ENCODE measurements around the gene CABLES2. TPM values are rescaled to one million over a fixed set of nuclear protein-coding genes. Genes with fewer than 3 reads are reported as not detected.
A peak's percentile ranks its signal among the peaks of the same experiment; 100 is the strongest.

Gene CABLES2
- total RNA-seq, 1 donor from 2014 or later, result 8.1 TPM

DNA sequence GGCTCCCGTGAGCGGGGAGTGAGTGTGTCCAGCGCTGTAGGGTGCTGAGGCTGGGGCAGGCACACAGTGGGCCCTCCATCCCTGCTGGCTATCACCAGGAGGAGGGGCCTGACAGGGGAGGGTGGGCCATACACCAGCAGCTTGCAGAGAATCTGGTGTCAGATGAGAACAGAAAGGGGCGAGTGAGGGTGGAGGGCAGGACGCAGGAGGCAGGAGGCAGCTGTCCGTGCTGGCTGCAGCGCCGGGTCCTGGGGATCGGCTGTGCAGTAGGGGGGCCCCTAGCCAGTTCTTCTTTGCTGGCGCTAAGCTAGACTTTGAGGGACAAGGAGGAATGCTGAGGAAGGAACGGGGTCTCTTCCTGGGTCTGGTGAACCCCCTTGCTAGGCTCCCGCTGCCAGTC is 1.6 kb upstream of the CABLES2 start:
- Mint-ChIP-seq H3K27ac (no peak overlapping the region), H3K36me3 (peaks cover 3% of the 10 kb centered on the region), H3K4me1 (peaks cover 15% of the 10 kb centered on the region), H3K27me3 (ENCODE audit: insufficient read depth, low read depth) (peaks cover 8% of the 10 kb centered on the region), H3K4me3 (no peak overlapping the region), H3K9me3 (no peaks in the 10 kb centered on the region)
- H3K4me3 ChIP-seq, result no peak overlapping the region
- H3K9me3 ChIP-seq (ENCODE audit: low read depth), result no peaks in the 10 kb centered on the region
- H2AFZ ChIP-seq (replicated peaks), result no peak overlapping the region
- H3K27me3 ChIP-seq, result peaks cover 27% of the 10 kb centered on the region
- H3K4me1 ChIP-seq, result peaks cover 13% of the 10 kb centered on the region
- H3K9ac ChIP-seq, result no peak overlapping the region
- H3K36me3 ChIP-seq, result no peaks in the 10 kb centered on the region
- peaks cover 7% of the 10 kb centered on the region for H3F3A ChIP-seq (ENCODE audit: low read depth)
- H3K4me2 ChIP-seq, result no peak overlapping the region
- TF ChIP-seq EZH2 (IDR thresholded peaks at IDR 0.05) (no peak), CTCF (IDR thresholded peaks at IDR 0.05) (no peak), EZH2phosphoT487 (IDR thresholded peaks at IDR 0.05) (no peak)
- H3K27ac ChIP-seq, result no peak overlapping the region
- no peak for DNase-seq (ENCODE audit: low spot score)
- peaks cover 26% of the 10 kb centered on the region for H4K20me1 ChIP-seq (ENCODE audit: low read depth)
- no peaks in the 10 kb centered on the region for H3K79me2 ChIP-seq (ENCODE audit: low read depth)

- no peaks in the 10 kb centered on the region for H3K36me3 ChIP-seq
- no peaks in the 10 kb centered on the region for H3K9me3 Mint-ChIP-seq
- H3K27me3 ChIP-seq, result peaks cover 27% of the 10 kb centered on the region
- peaks cover 3% of the 10 kb centered on the region for H3K36me3 Mint-ChIP-seq
- H3K9ac ChIP-seq, result no peak overlapping the region
- peaks cover 7% of the 10 kb centered on the region for H3F3A ChIP-seq (ENCODE audit: low read depth)
- peaks cover 26% of the 10 kb centered on the region for H4K20me1 ChIP-seq (ENCODE audit: low read depth)
- no peaks in the 10 kb centered on the region for H3K79me2 ChIP-seq (ENCODE audit: low read depth)
- H3K4me1 ChIP-seq, result peaks cover 13% of the 10 kb centered on the region
- no peak overlapping the region for H2AFZ ChIP-seq (replicated peaks)
- H3K9me3 ChIP-seq (ENCODE audit: low read depth), result no peaks in the 10 kb centered on the region
- H3K4me3 Mint-ChIP-seq, result peak overlapping the region; percentile 83
- no peak overlapping the region for H3K27ac ChIP-seq
- H3K27me3 Mint-ChIP-seq (ENCODE audit: insufficient read depth, low read depth), result peaks cover 8% of the 10 kb centered on the region
- no peak for DNase-seq (ENCODE audit: low spot score)
- no peak for TF ChIP-seq EZH2phosphoT487 (IDR thresholded peaks at IDR 0.05)
- TF ChIP-seq CTCF (IDR thresholded peaks at IDR 0.05), result no peak
- no peak for TF ChIP-seq EZH2 (IDR thresholded peaks at IDR 0.05)
- H3K4me1 Mint-ChIP-seq, result peaks cover 15% of the 10 kb centered on the region
- no peak overlapping the region for H3K4me2 ChIP-seq
- no peak overlapping the region for H3K27ac Mint-ChIP-seq
- H3K4me3 ChIP-seq, result no peak overlapping the region
Measured at GRCh38 chr20:62408055-62408454, 970 bp upstream of the CABLES2 start.

DNA sequence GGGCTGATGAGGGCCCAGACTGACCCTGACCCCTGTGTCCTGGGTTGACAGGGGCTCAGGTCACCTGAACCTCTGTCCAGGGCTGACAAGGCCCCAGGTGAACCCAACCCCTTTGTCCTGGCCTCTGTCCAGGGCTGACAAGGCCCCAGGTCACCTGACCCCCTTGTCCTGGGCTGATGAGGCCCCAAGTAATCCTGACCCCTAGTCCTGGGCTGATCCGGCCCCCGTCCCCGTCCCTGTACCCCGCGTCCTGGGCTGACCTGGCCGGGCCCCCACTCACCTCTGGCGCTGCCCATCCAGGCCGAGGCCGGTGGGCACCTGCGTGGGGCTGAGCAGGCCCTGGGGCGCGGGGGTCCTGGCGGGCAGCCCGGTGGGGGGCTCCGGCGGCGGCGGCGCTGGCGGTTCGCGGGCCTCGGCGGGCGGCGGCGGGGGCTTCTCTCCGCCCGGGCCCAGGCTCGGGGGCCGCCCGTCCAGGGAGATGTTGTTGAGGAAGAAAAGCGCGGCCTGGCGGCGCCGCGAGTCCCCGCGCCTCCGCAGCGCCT is 379 bp downstream of the CABLES2 start:
- Mint-ChIP-seq H3K9me3 (no peaks in the 10 kb centered on the region), H3K36me3 (peaks cover 3% of the 10 kb centered on the region), H3K4me3 (peak overlapping the region; percentile 87), H3K27me3 (ENCODE audit: insufficient read depth, low read depth) (peaks cover 8% of the 10 kb centered on the region), H3K4me1 (peaks cover 15% of the 10 kb centered on the region), H3K27ac (no peak overlapping the region)
- peaks cover 7% of the 10 kb centered on the region for H3F3A ChIP-seq (ENCODE audit: low read depth)
- peaks cover 27% of the 10 kb centered on the region for H3K27me3 ChIP-seq
- no peaks in the 10 kb centered on the region for H3K79me2 ChIP-seq (ENCODE audit: low read depth)
- H3K36me3 ChIP-seq, result no peaks in the 10 kb centered on the region
- peak; percentile 31 for DNase-seq (ENCODE audit: low spot score)
- TF ChIP-seq EZH2phosphoT487 (IDR thresholded peaks at IDR 0.05), result no peak
- TF ChIP-seq CTCF (IDR thresholded peaks at IDR 0.05), result no peak
- TF ChIP-seq EZH2 (IDR thresholded peaks at IDR 0.05), result no peak
- H3K9ac ChIP-seq, result peak overlapping the region; percentile 68
- H4K20me1 ChIP-seq (ENCODE audit: low read depth), result peaks cover 26% of the 10 kb centered on the region
- no peak overlapping the region for H3K27ac ChIP-seq
- H3K4me1 ChIP-seq, result peaks cover 13% of the 10 kb centered on the region
- H3K9me3 ChIP-seq (ENCODE audit: low read depth), result no peaks in the 10 kb centered on the region
- peak overlapping the region; percentile 93 for H3K4me2 ChIP-seq
- no peak overlapping the region for H2AFZ ChIP-seq (replicated peaks)
- peak overlapping the region; percentile 91 for H3K4me3 ChIP-seq
